Epithelial cell of proximal tubule (primary cell): ENCODE measurements around the gene SDCCAG8. TPM values are rescaled to one million over a fixed set of nuclear protein-coding genes. Genes with fewer than 3 reads are reported as not detected.

ENCODE experiments used
- DNase-seq: peaks from one replicate; pipeline ENCODE4 v3.0.0-alpha.2; 2011; ENCODE audit warnings: low read depth
- H3K4me3 ChIP-seq: 2 replicates; pipeline ENCODE4 v1.5.1; 2011; ENCODE audit warnings: low read depth, mild to moderate bottlenecking, low read length
- total RNA-seq: library from RNA; depleted of rRNA; stranded (reverse); fragments of >200 nt; gene quantifications from 2 replicates; pipeline ENCODE4 v1.2.3, GENCODE V29; 2015
- TF ChIP-seq, protein P1 (sequence below): conservative IDR thresholded peaks from 2 replicates; pipeline ENCODE4 v1.5.1; 2012; ENCODE audit warnings: low read depth, mild to moderate bottlenecking, low read length

The SDCCAG8 gene
- total RNA-seq, 1 donor from 2014 or later, result 86.9 TPM

DNA sequence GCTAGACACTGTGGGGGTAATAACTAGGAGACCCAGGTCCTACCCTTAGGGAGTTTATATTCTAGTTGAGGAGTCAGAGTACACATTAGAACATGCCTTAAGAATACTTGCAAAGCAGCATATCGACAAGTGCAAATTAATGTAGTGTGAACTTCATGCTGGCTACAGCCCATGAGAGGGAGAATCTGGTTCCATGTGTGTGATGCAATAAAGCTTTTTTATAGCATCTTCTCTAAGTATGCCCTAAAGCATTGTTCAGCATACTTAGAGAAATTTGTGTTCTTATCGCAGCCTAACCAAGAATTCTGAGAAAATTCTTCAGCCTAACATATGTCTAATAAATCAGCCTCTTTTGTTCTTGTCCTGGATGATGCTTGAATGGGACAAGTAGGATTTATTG lies 95.5 kb downstream of the SDCCAG8 start:
- H3K4me3 ChIP-seq, result no peak overlapping the region
- DNase-seq, result no peak
- TF ChIP-seq, protein P1, sequence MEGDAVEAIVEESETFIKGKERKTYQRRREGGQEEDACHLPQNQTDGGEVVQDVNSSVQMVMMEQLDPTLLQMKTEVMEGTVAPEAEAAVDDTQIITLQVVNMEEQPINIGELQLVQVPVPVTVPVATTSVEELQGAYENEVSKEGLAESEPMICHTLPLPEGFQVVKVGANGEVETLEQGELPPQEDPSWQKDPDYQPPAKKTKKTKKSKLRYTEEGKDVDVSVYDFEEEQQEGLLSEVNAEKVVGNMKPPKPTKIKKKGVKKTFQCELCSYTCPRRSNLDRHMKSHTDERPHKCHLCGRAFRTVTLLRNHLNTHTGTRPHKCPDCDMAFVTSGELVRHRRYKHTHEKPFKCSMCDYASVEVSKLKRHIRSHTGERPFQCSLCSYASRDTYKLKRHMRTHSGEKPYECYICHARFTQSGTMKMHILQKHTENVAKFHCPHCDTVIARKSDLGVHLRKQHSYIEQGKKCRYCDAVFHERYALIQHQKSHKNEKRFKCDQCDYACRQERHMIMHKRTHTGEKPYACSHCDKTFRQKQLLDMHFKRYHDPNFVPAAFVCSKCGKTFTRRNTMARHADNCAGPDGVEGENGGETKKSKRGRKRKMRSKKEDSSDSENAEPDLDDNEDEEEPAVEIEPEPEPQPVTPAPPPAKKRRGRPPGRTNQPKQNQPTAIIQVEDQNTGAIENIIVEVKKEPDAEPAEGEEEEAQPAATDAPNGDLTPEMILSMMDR, result no peak

DNA sequence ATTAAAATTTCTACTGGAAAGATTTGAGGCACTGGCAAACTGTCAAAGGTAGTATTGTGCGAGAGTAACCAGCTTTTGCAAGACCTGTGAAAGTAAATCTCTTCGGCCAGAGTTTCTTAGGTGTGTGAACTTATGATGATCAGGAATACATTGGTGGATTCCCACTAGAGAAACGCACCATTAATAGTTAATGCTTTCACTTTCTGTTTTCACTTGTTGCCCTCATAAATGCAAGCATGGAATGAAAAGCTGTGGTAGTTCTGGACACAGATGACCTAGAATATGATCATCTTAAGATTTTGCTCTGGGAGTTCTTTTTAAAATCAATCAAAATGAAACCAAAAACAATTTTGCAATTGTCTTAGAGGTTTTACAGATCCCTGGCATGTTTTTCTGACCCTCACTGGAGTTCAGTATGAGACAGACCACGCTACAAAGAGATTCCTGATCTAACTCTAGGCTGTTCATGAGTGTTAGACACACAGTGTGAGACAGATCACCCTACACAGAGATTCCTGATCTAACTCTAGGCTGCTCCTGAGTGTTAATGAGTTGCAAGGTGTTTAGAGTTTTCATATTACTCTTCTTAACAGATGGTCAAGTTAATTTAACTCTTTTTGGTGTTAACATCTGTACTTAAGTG lies 98.8 kb downstream of the SDCCAG8 start:
- TF ChIP-seq, protein P1, result no peak
- DNase-seq, result no peak
- peak overlapping the region; percentile 29 for H3K4me3 ChIP-seq

DNA sequence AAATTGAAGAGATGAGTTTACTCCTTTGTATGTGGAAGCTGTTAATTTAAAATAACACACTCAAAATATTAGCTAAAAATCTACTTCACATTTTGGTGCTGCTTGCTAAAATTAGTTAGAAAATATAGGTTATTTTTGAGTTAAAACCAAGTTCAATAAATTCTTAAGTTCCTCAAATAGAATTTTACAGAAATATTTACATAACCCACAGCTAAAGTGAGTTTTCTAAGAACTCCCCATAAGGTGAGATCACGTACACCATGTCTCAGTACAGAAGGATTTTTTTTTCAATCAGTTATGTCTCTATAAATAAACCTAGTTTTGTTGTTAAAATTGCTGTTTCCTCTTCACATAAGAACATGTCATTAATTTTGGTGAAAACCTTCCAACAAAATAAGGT lies 108.0 kb downstream of the SDCCAG8 start:
- H3K4me3 ChIP-seq, result no peak overlapping the region
- no peak for DNase-seq
- TF ChIP-seq, protein P1, result no peak

DNA sequence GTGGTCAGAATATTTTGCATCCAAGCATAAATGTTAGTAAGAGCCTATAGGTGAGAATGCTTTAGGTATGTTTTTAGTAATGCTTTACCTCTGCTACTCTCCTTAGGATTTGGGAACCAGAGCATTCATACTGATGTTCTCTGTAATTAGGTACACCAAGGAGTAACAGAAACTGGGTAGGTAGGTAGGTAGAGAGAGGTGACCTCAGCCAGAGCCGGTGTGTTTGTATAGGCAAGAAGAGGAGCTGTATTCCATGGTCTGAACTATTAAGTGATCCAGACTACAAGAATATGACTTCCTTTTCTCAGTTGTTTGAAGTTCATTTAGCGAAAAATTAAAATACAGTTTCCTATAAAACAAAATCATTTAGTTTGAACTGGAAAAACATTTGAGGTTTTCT lies 108.5 kb downstream of the SDCCAG8 start:
- no peak for DNase-seq
- TF ChIP-seq, protein P1, result no peak
- no peak overlapping the region for H3K4me3 ChIP-seq

DNA sequence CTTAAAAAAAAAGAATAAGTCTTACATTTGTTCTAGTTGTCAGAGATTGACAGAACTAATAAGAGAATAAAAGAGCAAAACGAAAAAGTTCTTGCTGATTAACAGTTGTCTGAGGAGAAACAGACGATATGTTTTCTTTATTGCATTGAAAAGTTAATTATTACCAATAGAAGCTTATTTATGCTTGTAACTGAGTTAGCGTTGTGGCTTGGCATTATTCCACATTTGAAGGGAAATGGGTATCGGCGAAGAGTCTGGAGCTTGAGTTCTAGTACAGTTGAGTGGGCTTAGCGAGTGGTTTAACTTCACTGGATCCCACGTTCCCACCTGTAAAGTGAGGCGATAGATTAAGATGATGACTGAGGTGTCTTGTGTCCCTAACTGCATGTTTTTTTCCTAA lies 109.0 kb downstream of the SDCCAG8 start:
- DNase-seq, result no peak
- H3K4me3 ChIP-seq, result no peak overlapping the region
- TF ChIP-seq, protein P1, result no peak

DNA sequence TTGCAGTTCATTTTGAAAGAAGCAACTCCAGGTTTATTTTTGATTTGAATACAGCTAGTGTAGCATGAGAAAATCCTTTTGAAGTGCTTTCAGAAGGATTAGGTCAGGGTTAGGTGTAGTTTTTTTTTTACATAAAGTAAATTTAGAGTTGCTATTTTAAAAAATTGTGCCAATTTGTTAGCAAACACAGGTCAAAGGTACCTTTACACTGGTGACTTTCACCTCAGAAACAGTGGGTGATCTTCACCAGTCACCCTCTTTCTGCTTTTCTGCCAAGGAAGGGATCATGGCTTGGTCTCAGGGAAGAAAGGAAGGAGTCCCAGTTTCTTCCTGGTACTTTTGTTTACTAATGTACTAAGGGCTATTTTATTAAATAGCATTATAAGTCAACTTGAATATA lies 111.5 kb downstream of the SDCCAG8 start:
- TF ChIP-seq, protein P1, result no peak
- no peak overlapping the region for H3K4me3 ChIP-seq
- DNase-seq, result no peak

DNA sequence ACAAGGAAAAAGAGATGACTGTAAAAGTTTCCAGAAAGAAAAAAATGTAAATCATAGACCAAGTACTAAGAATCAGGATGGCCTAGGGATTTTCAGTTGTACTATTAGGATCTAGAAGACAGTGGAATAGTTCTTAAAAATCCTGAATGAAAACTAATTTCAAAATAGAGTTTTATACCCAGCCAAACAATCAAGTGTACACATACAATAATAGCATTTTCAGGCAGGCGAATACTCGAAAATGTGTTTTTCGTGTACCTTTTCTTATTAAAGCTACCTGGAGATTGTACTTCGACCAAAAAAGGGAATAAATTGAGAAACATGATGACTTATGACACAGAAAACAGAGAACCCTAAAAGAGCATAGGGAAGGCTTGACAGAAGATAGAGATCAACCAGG lies 118.6 kb downstream of the SDCCAG8 start:
- no peak for DNase-seq
- H3K4me3 ChIP-seq, result no peak overlapping the region
- TF ChIP-seq, protein P1, result no peak
